Measurements from ENCODE around the gene PLEKHM3.

PLEKHM3 gene

DNA sequence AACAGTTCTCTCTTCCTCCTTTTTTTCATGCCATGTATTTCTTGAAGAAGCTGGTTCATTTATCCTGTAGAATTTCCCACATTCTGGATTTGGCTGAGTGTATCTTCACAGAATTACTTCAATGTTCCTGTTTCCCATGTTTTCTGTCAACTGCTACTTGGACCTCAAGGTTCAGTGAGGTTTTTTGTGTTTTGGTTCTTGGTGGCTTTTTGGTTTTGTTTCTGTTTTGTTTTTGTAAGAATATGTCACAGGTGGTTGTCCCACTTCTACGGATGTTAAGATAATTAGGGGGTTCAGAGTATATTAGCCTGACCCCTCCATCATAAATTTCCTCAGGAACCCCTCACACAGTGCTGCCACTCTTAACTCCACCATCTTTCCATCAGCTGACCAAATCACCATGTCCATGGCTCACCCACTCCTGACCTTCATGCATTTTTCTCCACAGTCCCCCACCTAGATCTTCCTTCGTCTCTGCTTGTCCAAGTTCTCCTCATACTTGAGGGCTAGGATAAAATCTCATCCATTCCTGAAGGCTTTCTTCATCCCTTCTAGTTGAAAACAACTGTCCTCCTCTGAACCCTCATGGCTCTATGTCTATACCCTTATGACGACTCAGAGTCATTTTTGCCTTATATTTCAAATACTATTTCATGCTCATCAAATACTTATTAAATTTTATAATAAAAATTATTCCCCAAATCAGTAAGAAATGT, 40.4 kb downstream of the PLEKHM3 start (continued):
- TF ChIP-seq REST (tag by site-specific recombination; IDR thresholded peaks at IDR 0.05) (no peak), MYNN (tag by site-specific recombination; IDR thresholded peaks at IDR 0.05; ENCODE audit: borderline replicate concordance) (no peak), ZNF707 (tag by site-specific recombination; IDR thresholded peaks at IDR 0.05) (no peak), ZFP41 (tag by site-specific recombination; IDR thresholded peaks at IDR 0.05; ENCODE audit: borderline replicate concordance) (no peak), ZBTB20 (tag by site-specific recombination; IDR thresholded peaks at IDR 0.05) (no peak), MZF1 (tag by site-specific recombination; IDR thresholded peaks at IDR 0.05; ENCODE audit: borderline replicate concordance) (no peak), ZNF558 (tag by site-specific recombination; IDR thresholded peaks at IDR 0.05) (no peak), ZNF114 (tag by site-specific recombination; IDR thresholded peaks at IDR 0.05) (no peak), ZIC2 (tag by site-specific recombination; IDR thresholded peaks at IDR 0.05) (no peak), ZBTB7A (tag by site-specific recombination; IDR thresholded peaks at IDR 0.05; ENCODE audit: low read depth) (no peak)
- TF ChIP-seq, protein P1, sequence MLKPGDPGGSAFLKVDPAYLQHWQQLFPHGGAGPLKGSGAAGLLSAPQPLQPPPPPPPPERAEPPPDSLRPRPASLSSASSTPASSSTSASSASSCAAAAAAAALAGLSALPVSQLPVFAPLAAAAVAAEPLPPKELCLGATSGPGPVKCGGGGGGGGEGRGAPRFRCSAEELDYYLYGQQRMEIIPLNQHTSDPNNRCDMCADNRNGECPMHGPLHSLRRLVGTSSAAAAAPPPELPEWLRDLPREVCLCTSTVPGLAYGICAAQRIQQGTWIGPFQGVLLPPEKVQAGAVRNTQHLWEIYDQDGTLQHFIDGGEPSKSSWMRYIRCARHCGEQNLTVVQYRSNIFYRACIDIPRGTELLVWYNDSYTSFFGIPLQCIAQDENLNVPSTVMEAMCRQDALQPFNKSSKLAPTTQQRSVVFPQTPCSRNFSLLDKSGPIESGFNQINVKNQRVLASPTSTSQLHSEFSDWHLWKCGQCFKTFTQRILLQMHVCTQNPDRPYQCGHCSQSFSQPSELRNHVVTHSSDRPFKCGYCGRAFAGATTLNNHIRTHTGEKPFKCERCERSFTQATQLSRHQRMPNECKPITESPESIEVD (tag by site-specific recombination; IDR thresholded peaks at IDR 0.05): no peak

DNA sequence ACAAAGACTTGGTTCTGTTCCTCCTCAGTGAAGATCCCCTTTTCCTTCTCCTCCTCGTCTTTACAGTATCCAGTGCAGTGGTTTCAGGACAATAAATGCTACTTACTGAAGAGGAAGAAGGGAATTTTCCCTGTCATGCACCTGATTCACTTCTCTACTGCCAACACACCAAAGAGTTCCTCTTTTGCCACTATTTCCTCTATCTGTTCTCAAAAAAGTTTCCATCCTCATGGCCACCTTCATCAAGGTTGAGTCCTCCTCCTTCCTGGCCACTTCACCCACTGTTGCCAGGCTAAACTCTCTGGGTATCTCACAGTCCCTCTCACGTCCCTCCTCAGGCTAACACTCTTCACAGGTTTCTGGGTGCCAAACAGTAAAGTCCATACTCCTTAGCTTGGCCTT, 41.7 kb downstream of the PLEKHM3 start:
- Histone ChIP-seq H3K36me3 (ENCODE audit: control insufficient read depth in 2 of 2, insufficient read depth in 1 of 2, low read length in 2 of 2) (no peaks in the 10 kb centered on the region), H3K9me3 (ENCODE audit: control insufficient read depth, insufficient read depth, low read depth, low read length) (no peaks in the 10 kb centered on the region), H3K27ac (ENCODE audit: extremely low read depth, low read depth, low read length) (no peak overlapping the region), H3K4me1 (ENCODE audit: control insufficient read depth, insufficient read depth, low read length) (no peaks in the 10 kb centered on the region), H3K4me3 (ENCODE audit: low read depth, low read length) (no peak overlapping the region)
- POLR2A ChIA-PET: no interaction called here
- CTCF ChIA-PET: interaction anchor here (0.6 to 1.0 kb wide), 2 partner anchors 57 to 238 kb away, joined by 3 read pairs; no protein-coding TSS in a partner anchor
- TF ChIP-seq ZNF16 (tag by site-specific recombination; IDR thresholded peaks at IDR 0.05; ENCODE audit: low read depth) (no peak), GFI1B (tag by site-specific recombination; IDR thresholded peaks at IDR 0.05) (no peak), MZF1 (tag by site-specific recombination; IDR thresholded peaks at IDR 0.05; ENCODE audit: borderline replicate concordance) (no peak), ZNF623 (tag by site-specific recombination; IDR thresholded peaks at IDR 0.05) (no peak), ZNF335 (tag by site-specific recombination; conservative IDR thresholded peaks at IDR 0.05) (no peak), ZNF266 (tag by site-specific recombination; IDR thresholded peaks at IDR 0.05; ENCODE audit: low read depth) (no peak), ZNF24 (tag by site-specific recombination; IDR thresholded peaks at IDR 0.05) (no peak), ZNF658 (tag by site-specific recombination; IDR thresholded peaks at IDR 0.05) (no peak)
- TF ChIP-seq, protein P2, sequence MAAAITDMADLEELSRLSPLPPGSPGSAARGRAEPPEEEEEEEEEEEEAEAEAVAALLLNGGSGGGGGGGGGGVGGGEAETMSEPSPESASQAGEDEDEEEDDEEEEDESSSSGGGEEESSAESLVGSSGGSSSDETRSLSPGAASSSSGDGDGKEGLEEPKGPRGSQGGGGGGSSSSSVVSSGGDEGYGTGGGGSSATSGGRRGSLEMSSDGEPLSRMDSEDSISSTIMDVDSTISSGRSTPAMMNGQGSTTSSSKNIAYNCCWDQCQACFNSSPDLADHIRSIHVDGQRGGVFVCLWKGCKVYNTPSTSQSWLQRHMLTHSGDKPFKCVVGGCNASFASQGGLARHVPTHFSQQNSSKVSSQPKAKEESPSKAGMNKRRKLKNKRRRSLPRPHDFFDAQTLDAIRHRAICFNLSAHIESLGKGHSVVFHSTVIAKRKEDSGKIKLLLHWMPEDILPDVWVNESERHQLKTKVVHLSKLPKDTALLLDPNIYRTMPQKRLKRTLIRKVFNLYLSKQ (tag by site-specific recombination; IDR thresholded peaks at IDR 0.05; ENCODE audit: borderline replicate concordance): no peak
- TF ChIP-seq, protein P3, sequence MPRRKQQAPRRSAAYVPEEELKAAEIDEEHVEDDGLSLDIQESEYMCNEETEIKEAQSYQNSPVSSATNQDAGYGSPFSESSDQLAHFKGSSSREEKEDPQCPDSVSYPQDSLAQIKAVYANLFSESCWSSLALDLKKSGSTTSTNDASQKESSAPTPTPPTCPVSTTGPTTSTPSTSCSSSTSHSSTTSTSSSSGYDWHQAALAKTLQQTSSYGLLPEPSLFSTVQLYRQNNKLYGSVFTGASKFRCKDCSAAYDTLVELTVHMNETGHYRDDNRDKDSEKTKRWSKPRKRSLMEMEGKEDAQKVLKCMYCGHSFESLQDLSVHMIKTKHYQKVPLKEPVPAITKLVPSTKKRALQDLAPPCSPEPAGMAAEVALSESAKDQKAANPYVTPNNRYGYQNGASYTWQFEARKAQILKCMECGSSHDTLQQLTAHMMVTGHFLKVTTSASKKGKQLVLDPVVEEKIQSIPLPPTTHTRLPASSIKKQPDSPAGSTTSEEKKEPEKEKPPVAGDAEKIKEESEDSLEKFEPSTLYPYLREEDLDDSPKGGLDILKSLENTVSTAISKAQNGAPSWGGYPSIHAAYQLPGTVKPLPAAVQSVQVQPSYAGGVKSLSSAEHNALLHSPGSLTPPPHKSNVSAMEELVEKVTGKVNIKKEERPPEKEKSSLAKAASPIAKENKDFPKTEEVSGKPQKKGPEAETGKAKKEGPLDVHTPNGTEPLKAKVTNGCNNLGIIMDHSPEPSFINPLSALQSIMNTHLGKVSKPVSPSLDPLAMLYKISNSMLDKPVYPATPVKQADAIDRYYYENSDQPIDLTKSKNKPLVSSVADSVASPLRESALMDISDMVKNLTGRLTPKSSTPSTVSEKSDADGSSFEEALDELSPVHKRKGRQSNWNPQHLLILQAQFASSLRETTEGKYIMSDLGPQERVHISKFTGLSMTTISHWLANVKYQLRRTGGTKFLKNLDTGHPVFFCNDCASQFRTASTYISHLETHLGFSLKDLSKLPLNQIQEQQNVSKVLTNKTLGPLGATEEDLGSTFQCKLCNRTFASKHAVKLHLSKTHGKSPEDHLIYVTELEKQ (tag by site-specific recombination; IDR thresholded peaks at IDR 0.05; ENCODE audit: borderline replicate concordance): no peak
- TF ChIP-seq, protein P4, sequence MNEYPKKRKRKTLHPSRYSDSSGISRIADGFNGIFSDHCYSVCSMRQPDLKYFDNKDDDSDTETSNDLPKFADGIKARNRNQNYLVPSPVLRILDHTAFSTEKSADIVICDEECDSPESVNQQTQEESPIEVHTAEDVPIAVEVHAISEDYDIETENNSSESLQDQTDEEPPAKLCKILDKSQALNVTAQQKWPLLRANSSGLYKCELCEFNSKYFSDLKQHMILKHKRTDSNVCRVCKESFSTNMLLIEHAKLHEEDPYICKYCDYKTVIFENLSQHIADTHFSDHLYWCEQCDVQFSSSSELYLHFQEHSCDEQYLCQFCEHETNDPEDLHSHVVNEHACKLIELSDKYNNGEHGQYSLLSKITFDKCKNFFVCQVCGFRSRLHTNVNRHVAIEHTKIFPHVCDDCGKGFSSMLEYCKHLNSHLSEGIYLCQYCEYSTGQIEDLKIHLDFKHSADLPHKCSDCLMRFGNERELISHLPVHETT (tag by site-specific recombination; IDR thresholded peaks at IDR 0.05): no peak
- TF ChIP-seq, protein P5, sequence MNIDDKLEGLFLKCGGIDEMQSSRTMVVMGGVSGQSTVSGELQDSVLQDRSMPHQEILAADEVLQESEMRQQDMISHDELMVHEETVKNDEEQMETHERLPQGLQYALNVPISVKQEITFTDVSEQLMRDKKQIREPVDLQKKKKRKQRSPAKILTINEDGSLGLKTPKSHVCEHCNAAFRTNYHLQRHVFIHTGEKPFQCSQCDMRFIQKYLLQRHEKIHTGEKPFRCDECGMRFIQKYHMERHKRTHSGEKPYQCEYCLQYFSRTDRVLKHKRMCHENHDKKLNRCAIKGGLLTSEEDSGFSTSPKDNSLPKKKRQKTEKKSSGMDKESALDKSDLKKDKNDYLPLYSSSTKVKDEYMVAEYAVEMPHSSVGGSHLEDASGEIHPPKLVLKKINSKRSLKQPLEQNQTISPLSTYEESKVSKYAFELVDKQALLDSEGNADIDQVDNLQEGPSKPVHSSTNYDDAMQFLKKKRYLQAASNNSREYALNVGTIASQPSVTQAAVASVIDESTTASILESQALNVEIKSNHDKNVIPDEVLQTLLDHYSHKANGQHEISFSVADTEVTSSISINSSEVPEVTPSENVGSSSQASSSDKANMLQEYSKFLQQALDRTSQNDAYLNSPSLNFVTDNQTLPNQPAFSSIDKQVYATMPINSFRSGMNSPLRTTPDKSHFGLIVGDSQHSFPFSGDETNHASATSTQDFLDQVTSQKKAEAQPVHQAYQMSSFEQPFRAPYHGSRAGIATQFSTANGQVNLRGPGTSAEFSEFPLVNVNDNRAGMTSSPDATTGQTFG (tag by site-specific recombination; IDR thresholded peaks at IDR 0.05; ENCODE audit: borderline replicate concordance): no peak
